IMR-90 (cell line): Measurements from ENCODE around the gene SLC7A10. TPM values are rescaled to one million over a fixed set of nuclear protein-coding genes. Genes with fewer than 3 reads are reported as not detected.

Source experiments
- ATAC-seq: fragments of 200-7000 bp; cut with Tn5 transposase; 2 replicates; pipeline ENCODE4 v1.9.1; 2020; ENCODE audit warnings: low read depth, mild to moderate bottlenecking, moderate library complexity
- BruUV-seq: library from RNA; stranded (reverse); fragments of 400-500 nt; replicated peaks from 2 replicates; lab custom pipeline; 2021; lab: Mats Ljungman, UMichigan
- CTCF ChIA-PET: fragments of 300-600 bp; formaldehyde crosslinking; extraction: SDS; loops from one replicate; lab custom pipeline; 2021; ENCODE audit warnings: antibody characterized with exemption; lab: Yijun Ruan, JAX
- POLR2A ChIA-PET: fragments of 300-600 bp; sonication (Branson Sonifier 250); formaldehyde crosslinking; loops from one replicate; lab custom pipeline; 2022; ENCODE audit warnings: antibody characterized with exemption; ENCODE audit not compliant: unreplicated experiment; lab: Charles Lee
- DNase-seq: peaks from one replicate; pipeline ENCODE4 v3.0.0; 2013
- H2AFZ ChIP-seq: replicated peaks from 2 replicates; pipeline ENCODE3; 2013; ENCODE audit warnings: low read length, mild to moderate bottlenecking; ENCODE audit not compliant: poor library complexity
- H2AK5ac ChIP-seq: 2 replicates; pipeline ENCODE4 v1.6.1; 2013; ENCODE audit warnings: low read depth, low read length, inconsistent platforms
- H2AK9ac ChIP-seq: replicated peaks from 2 replicates; pipeline ENCODE3; 2013; ENCODE audit warnings: mild to moderate bottlenecking, low read depth, low read length, moderate library complexity; ENCODE audit not compliant: poor library complexity
- H2BK120ac ChIP-seq: 2 replicates; pipeline ENCODE4 v1.6.1; 2013; ENCODE audit warnings: low read depth, low read length, inconsistent platforms
- H2BK15ac ChIP-seq: 3 replicates; pipeline ENCODE4 v1.6.1; 2013; ENCODE audit warnings: low read depth, low read length, inconsistent platforms
- H2BK20ac ChIP-seq: 2 replicates; pipeline ENCODE4 v1.6.1; 2013; ENCODE audit warnings: low read depth, mild to moderate bottlenecking, inconsistent platforms, low read length, moderate library complexity
- H2BK5ac ChIP-seq: 2 replicates; pipeline ENCODE4 v1.6.1; 2013; ENCODE audit warnings: mild to moderate bottlenecking, low read depth, low read length, inconsistent platforms; ENCODE audit not compliant: poor library complexity, severe bottlenecking
- H3K14ac ChIP-seq: replicated peaks from 2 replicates; pipeline ENCODE4 v1.6.1; 2013; ENCODE audit warnings: low read depth, low read length, inconsistent platforms
- H3K18ac ChIP-seq: 2 replicates; pipeline ENCODE4 v1.6.1; 2013; ENCODE audit warnings: low read depth, low read length, control low read depth
- H3K23ac ChIP-seq: 2 replicates; pipeline ENCODE4 v1.6.1; 2013; ENCODE audit warnings: low read depth, low read length, inconsistent platforms
- H3K27ac ChIP-seq: 2 replicates; pipeline ENCODE4 v1.5.1; 2013; ENCODE audit warnings: mild to moderate bottlenecking, control low read depth, low read length; ENCODE audit not compliant: insufficient read depth
- H3K27me3 ChIP-seq: 2 replicates; pipeline ENCODE4 v1.6.1; 2013; ENCODE audit warnings: low read length; ENCODE audit not compliant: control insufficient read depth, insufficient read depth
- H3K36me3 ChIP-seq: 2 replicates; pipeline ENCODE4 v1.6.1; 2013; ENCODE audit warnings: low read length, mixed read lengths; ENCODE audit not compliant: control insufficient read depth, insufficient read depth
- H3K4ac ChIP-seq: 2 replicates; pipeline ENCODE4 v1.6.1; 2013; ENCODE audit warnings: low read depth, low read length, inconsistent platforms
- H3K4me1 ChIP-seq: 2 replicates; pipeline ENCODE4 v1.6.1; 2013; ENCODE audit warnings: low read length, mixed read lengths; ENCODE audit not compliant: control insufficient read depth, insufficient read depth
- H3K4me2 ChIP-seq: 2 replicates; pipeline ENCODE4 v1.6.1; 2013; ENCODE audit warnings: low read depth, mild to moderate bottlenecking, control low read depth, low read length, moderate library complexity
- H3K4me3 ChIP-seq: 2 replicates; pipeline ENCODE4 v1.5.1; 2013; ENCODE audit warnings: low read depth, mild to moderate bottlenecking, control low read depth, low read length, moderate library complexity; ENCODE audit not compliant: insufficient read depth
- H3K56ac ChIP-seq: 2 replicates; pipeline ENCODE4 v1.6.1; 2013; ENCODE audit warnings: low read length, inconsistent platforms; ENCODE audit not compliant: insufficient read depth; ENCODE audit errors: extremely low read depth
- H3K79me1 ChIP-seq, 2 experiments: 2 replicates each; pipeline ENCODE4 v1.6.1; 2013; ENCODE audit warnings: low read length in 2 of 2, inconsistent platforms in 1 of 2, low read depth in 1 of 2
- H3K9ac ChIP-seq: 2 replicates; pipeline ENCODE4 v1.6.1; 2013; ENCODE audit warnings: low read depth, low read length, control low read depth
- H3K9me1 ChIP-seq: 2 replicates; pipeline ENCODE4 v1.6.1; 2013; ENCODE audit warnings: low read length, inconsistent platforms; ENCODE audit not compliant: insufficient read depth
- H3K9me3 ChIP-seq: 2 replicates; pipeline ENCODE4 v1.6.1; 2013; ENCODE audit warnings: low read length; ENCODE audit not compliant: control insufficient read depth, insufficient read depth
- H4K20me1 ChIP-seq: 2 replicates; pipeline ENCODE4 v1.6.1; 2013; ENCODE audit warnings: low read length, inconsistent platforms; ENCODE audit not compliant: insufficient read depth
- H4K5ac ChIP-seq: 2 replicates; pipeline ENCODE4 v1.6.1; 2013; ENCODE audit warnings: mild to moderate bottlenecking, low read depth, low read length, control low read depth
- H4K8ac ChIP-seq, 2 experiments: 2 replicates each; pipeline ENCODE4 v1.6.1; 2013; ENCODE audit warnings: low read depth in 2 of 2, low read length in 2 of 2, control low read depth in 1 of 2, inconsistent platforms in 1 of 2
- H4K91ac ChIP-seq: 2 replicates; pipeline ENCODE4 v1.6.1; 2013; ENCODE audit warnings: low read depth, low read length, inconsistent platforms; ENCODE audit not compliant: insufficient read depth
- BHLHE40 ChIP-seq: fragments of 150-350 bp; IDR thresholded peaks from 2 replicates; pipeline ENCODE4 v1.6.1; 2016; ENCODE audit warnings: mild to moderate bottlenecking, low read depth, low read length
- CEBPB ChIP-seq: IDR thresholded peaks from 2 replicates; pipeline ENCODE4 v1.6.1; 2012; ENCODE audit warnings: low read depth, low read length, improper control_type of control experiment
- CHD1 ChIP-seq: IDR thresholded peaks from 2 replicates; pipeline ENCODE4 v1.6.1; 2012; ENCODE audit warnings: low read depth, low read length, improper control_type of control experiment
- MAZ ChIP-seq: IDR thresholded peaks from 2 replicates; pipeline ENCODE4 v1.6.1; 2012; ENCODE audit warnings: low read depth, mild to moderate bottlenecking, low read length, improper control_type of control experiment, moderate library complexity, borderline replicate concordance
- RAD21 ChIP-seq: IDR thresholded peaks from 2 replicates; pipeline ENCODE4 v1.6.1; 2012; ENCODE audit warnings: low read length, improper control_type of control experiment
- RCOR1 ChIP-seq: IDR thresholded peaks from 2 replicates; pipeline ENCODE4 v1.6.1; 2012; ENCODE audit warnings: mild to moderate bottlenecking, low read length, improper control_type of control experiment; ENCODE audit not compliant: insufficient replicate concordance
- RFX5 ChIP-seq: IDR thresholded peaks from 2 replicates; pipeline ENCODE4 v1.8.0; 2012; ENCODE audit warnings: low read depth, mild to moderate bottlenecking, low read length, moderate library complexity
- WGBS, 2 experiments: methylation state at CpG; one replicate each; pipeline versions ENCODE4 v1.1.5 to v1.1.7; 2013; ENCODE audit warnings: missing lambda C conversion rate in 2 of 2; ENCODE audit not compliant: insufficient read length in 1 of 2; ENCODE audit errors: extremely low coverage in 2 of 2; 5-methylcytosine and 5-hydroxymethylcytosine counted together
- dilution Hi-C: fragments of 300-500 bp; cut with HindIII; formaldehyde crosslinking; loops from one replicate; pipeline ENCODE4 v1.14.3; 2018; ENCODE audit warnings: low sequenced_read_pairs; ENCODE audit not compliant: unreplicated experiment
- in situ Hi-C: fragments of 300-500 bp; cut with MboI; formaldehyde crosslinking; loops from 3 replicates; pipeline ENCODE4 v1.14.3; 2019; ENCODE audit warnings: low sequenced_read_pairs, inconsistent platforms, mixed read lengths
- intact Hi-C: fragments of 100-400 bp; cut with micrococcal nuclease; formaldehyde crosslinking; loops from 2 replicates; pipeline ENCODE4 v1.10.0; 2022
- polyA plus RNA-seq, 3 experiments: library from polyadenylated mRNA; depleted of rRNA; stranded (reverse); fragments of >200 nt; gene quantifications; 2 replicates each; pipeline ENCODE4 v1.2.3, GENCODE V29; 2012; ENCODE audit warnings: low replicate concordance in 1 of 3
- total RNA-seq: library from RNA; depleted of rRNA; stranded (reverse); fragments of >200 nt; gene quantifications from 2 replicates; pipeline ENCODE4 v1.2.3, GENCODE V29; 2012
- TF ChIP-seq, protein P1 (sequence below): fragments of 150-350 bp; IDR thresholded peaks from 2 replicates; pipeline ENCODE4 v1.6.1; 2017; ENCODE audit warnings: mild to moderate bottlenecking, antibody characterized with exemption, low read length, low read depth
- TF ChIP-seq, protein P2 (sequence below): conservative IDR thresholded peaks from 2 replicates; pipeline ENCODE4 v1.5.1; 2012; ENCODE audit warnings: mild to moderate bottlenecking, low read depth, low read length, improper control_type of control experiment

The SLC7A10 gene
- total and polyA plus RNA-seq, 2 of the 4 experiments (the other 2 are of a cell fraction): not detected

DNA sequence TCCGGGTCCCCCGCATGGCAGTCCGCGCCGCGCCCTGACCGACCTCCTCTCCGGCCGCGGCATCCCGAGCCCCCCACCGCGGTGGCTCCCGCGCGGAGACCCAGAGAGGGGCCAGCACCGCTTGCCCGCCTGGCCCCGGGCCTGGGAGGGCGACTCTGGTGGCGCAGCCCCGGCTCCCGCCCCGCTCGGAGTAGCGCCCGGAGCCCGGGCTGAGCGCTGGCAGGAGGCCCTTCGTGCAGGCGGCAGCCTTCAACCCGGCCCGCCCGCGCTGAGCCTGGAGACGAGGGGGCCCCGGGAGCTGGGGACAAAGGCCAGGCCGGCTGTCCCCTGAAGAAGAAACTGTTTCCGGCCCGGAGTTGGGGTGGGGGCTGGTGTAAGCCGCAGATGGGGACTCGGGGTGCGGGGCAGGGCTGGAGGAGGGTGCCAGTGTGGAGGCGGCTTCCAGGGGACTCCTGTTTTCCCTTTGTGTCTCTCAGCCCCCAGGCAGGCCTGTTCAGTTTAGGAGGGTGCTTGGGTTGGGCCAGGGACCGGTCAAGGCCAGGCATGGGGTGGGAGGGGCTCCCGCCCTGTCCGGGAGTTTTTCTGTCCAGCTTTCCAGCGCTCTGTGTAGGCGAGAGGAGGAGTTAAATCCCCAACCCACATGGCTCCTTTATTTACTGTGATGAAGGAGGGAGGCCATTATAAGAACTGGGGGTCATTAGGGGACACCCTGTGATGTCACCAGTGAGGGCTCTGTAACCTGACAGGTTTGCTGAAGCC, 30.6 kb downstream of the SLC7A10 start:
- H3K27ac ChIP-seq: peak overlapping the region; percentile 37; the same call in 1 of the 2 replicates
- H3K9me3 ChIP-seq: no peaks in the 10 kb centered on the region
- no peak overlapping the region for H2BK15ac ChIP-seq
- H3K9ac ChIP-seq: peak overlapping the region; percentile 56; the same call in 1 of the 2 replicates
- peaks cover 2% of the 10 kb centered on the region; the same call in 1 of the 2 replicates for H3K36me3 ChIP-seq
- H2AK9ac ChIP-seq: peak overlapping the region; percentile 37
- ChIA-PET CTCF (interaction anchor here (1.0 kb wide), 1 partner anchor 11 kb away, joined by 3 read pairs; no protein-coding TSS in a partner anchor), POLR2A (no interaction called here)
- no peak overlapping the region for H3K56ac ChIP-seq
- intact Hi-C loops (no loop called here), dilution Hi-C loops (no loop called here), in situ Hi-C loops (no loop called here)
- DNase-seq: peak; percentile 48
- H2BK120ac ChIP-seq: no peak overlapping the region
- H2AFZ ChIP-seq: peak overlapping the region; percentile 85
- H3K4me1 ChIP-seq: peaks cover 3% of the 10 kb centered on the region; the same call in 1 of the 2 replicates
- peak; percentile 80 for ATAC-seq
- no peak overlapping the region; the same call in 1 of the 2 replicates for H3K18ac ChIP-seq
- H3K4me3 ChIP-seq: peak overlapping the region; percentile 71
- no peak overlapping the region for H3K23ac ChIP-seq
- H3K27me3 ChIP-seq: peaks cover 10% of the 10 kb centered on the region; the same call in 1 of the 2 replicates
- peaks cover 8% of the 10 kb centered on the region; the same call in 1 of the 2 replicates for H4K20me1 ChIP-seq
- H3K4ac ChIP-seq: no peak overlapping the region; the same call in 1 of the 2 replicates
- H3K4me2 ChIP-seq: peak overlapping the region; percentile 79
- H2BK20ac ChIP-seq: no peak overlapping the region
- no peak overlapping the region for H2BK5ac ChIP-seq
- H3K14ac ChIP-seq: no peak overlapping the region
- WGBS, 2 experiments: 2% methylated on average over 9 of the region's 49 CpGs; no CpG with 5 or more reads in 1 of the 2 experiments
- H4K8ac ChIP-seq: no peak overlapping the region
- TF ChIP-seq CEBPB (no peak), RFX5 (no peak), MAZ (no peak), RCOR1 (no peak), BHLHE40 (no peak), CHD1 (no peak), RAD21 (no peak)
- TF ChIP-seq, protein P1, sequence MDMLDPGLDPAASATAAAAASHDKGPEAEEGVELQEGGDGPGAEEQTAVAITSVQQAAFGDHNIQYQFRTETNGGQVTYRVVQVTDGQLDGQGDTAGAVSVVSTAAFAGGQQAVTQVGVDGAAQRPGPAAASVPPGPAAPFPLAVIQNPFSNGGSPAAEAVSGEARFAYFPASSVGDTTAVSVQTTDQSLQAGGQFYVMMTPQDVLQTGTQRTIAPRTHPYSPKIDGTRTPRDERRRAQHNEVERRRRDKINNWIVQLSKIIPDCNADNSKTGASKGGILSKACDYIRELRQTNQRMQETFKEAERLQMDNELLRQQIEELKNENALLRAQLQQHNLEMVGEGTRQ: no peak
- TF ChIP-seq, protein P2, sequence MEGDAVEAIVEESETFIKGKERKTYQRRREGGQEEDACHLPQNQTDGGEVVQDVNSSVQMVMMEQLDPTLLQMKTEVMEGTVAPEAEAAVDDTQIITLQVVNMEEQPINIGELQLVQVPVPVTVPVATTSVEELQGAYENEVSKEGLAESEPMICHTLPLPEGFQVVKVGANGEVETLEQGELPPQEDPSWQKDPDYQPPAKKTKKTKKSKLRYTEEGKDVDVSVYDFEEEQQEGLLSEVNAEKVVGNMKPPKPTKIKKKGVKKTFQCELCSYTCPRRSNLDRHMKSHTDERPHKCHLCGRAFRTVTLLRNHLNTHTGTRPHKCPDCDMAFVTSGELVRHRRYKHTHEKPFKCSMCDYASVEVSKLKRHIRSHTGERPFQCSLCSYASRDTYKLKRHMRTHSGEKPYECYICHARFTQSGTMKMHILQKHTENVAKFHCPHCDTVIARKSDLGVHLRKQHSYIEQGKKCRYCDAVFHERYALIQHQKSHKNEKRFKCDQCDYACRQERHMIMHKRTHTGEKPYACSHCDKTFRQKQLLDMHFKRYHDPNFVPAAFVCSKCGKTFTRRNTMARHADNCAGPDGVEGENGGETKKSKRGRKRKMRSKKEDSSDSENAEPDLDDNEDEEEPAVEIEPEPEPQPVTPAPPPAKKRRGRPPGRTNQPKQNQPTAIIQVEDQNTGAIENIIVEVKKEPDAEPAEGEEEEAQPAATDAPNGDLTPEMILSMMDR: no peak
- BruUV-seq: no TSS peak
- no peaks in the 10 kb centered on the region for H3K9me1 ChIP-seq
- H4K5ac ChIP-seq: no peak overlapping the region
- H2AK5ac ChIP-seq: no peak overlapping the region
- H3K79me1 ChIP-seq: peaks cover 0 to 10% of the 10 kb centered on the region in 2 experiments; a peak in 1 of 4 replicates
- no peak overlapping the region for H4K91ac ChIP-seq
